DOHH2 (cell line): ENCODE measurements around the gene FCRL2.

Source experiments
- EZH2phosphoT487 ChIP-seq: fragments of 200-600 bp; sonication (generic); IDR thresholded peaks from 2 replicates; pipeline ENCODE4 v1.6.1; 2017; ENCODE audit warnings: borderline replicate concordance, mild to moderate bottlenecking, antibody characterized with exemption, low read length, moderate library complexity, mixed read lengths
- TF ChIP-seq, protein P1 (sequence below): fragments of 200-600 bp; sonication (generic); IDR thresholded peaks from one replicate; pipeline ENCODE4 v1.5.1; 2014; ENCODE audit warnings: antibody characterized with exemption, mild to moderate bottlenecking, low read depth, low read length; ENCODE audit not compliant: poor library complexity, severe bottlenecking

DNA sequence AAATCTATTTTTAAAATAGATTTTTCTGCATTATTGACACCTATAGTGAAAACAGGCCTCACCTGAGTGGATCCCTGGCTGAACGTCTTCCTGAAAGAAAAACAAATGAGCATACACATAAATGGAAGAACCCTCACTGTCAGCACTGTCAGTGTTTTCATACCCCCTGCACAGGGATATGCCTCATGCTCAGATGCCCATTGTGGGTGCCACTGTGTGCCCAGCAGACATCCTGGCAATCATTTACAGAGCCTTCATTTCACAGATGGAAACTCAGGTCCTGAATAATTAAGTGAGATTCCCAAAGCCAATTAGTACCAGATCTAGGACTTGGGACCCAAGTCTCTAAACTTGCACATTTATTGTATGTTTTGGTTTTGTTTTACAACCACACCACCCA is 23.1 kb upstream of the FCRL2 start:
- TF ChIP-seq, protein P1, sequence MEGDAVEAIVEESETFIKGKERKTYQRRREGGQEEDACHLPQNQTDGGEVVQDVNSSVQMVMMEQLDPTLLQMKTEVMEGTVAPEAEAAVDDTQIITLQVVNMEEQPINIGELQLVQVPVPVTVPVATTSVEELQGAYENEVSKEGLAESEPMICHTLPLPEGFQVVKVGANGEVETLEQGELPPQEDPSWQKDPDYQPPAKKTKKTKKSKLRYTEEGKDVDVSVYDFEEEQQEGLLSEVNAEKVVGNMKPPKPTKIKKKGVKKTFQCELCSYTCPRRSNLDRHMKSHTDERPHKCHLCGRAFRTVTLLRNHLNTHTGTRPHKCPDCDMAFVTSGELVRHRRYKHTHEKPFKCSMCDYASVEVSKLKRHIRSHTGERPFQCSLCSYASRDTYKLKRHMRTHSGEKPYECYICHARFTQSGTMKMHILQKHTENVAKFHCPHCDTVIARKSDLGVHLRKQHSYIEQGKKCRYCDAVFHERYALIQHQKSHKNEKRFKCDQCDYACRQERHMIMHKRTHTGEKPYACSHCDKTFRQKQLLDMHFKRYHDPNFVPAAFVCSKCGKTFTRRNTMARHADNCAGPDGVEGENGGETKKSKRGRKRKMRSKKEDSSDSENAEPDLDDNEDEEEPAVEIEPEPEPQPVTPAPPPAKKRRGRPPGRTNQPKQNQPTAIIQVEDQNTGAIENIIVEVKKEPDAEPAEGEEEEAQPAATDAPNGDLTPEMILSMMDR = no peak
- no peak for TF ChIP-seq EZH2phosphoT487
